A673 (cell line): ENCODE data around the gene SMC1A. TPM values are rescaled to one million over a fixed set of nuclear protein-coding genes. Genes with fewer than 3 reads are reported as not detected.

Source experiments
- BruUV-seq: library from RNA; stranded (reverse); fragments of 400-500 nt; replicated peaks from 2 replicates; lab custom pipeline; 2021; lab: Mats Ljungman, UMichigan
- CTCF ChIA-PET: fragments of 300-600 bp; sonication (Branson Sonifier 250); formaldehyde crosslinking; loops from one replicate; lab custom pipeline; 2022; ENCODE audit warnings: antibody characterized with exemption; lab: Charles Lee
- POLR2A ChIA-PET: fragments of 300-600 bp; sonication (Branson Sonifier 250); formaldehyde crosslinking; loops from one replicate; lab custom pipeline; 2022; ENCODE audit warnings: antibody characterized with exemption; ENCODE audit not compliant: low non-redundant PET; lab: Charles Lee
- DNase-seq: peaks from one replicate; pipeline ENCODE4 v3.0.0-alpha.2; 2015; ENCODE audit warnings: low spot score
- H3K27ac ChIP-seq: fragments of 200-600 bp; sonication (generic); 2 replicates; pipeline ENCODE4 v1.5.1; 2016; ENCODE audit warnings: mixed run types, low read depth, mild to moderate bottlenecking, mixed read lengths, antibody characterized with exemption, low read length; ENCODE audit not compliant: poor library complexity, severe bottlenecking
- H3K27me3 ChIP-seq: fragments of 200-600 bp; sonication (generic); replicated peaks from 2 replicates; pipeline ENCODE4 v1.6.1; 2017; ENCODE audit warnings: mixed run types, low read depth, mild to moderate bottlenecking, mixed read lengths, antibody characterized with exemption, low read length; ENCODE audit not compliant: insufficient read depth, poor library complexity
- H3K36me3 ChIP-seq: fragments of 200-600 bp; sonication (generic); 2 replicates; pipeline ENCODE4 v1.6.1; 2016; ENCODE audit warnings: mixed run types, mild to moderate bottlenecking, mixed read lengths, antibody characterized with exemption, low read length; ENCODE audit not compliant: insufficient read depth, poor library complexity, severe bottlenecking
- H3K4me1 ChIP-seq: fragments of 200-600 bp; sonication (generic); 2 replicates; pipeline ENCODE4 v1.6.1; 2017; ENCODE audit warnings: mixed run types, mild to moderate bottlenecking, mixed read lengths, antibody characterized with exemption, low read length; ENCODE audit not compliant: insufficient read depth, poor library complexity, severe bottlenecking
- H3K4me3 ChIP-seq: fragments of 200-600 bp; sonication (generic); 2 replicates; pipeline ENCODE4 v1.5.1; 2016; ENCODE audit warnings: low read depth, mixed run types, mild to moderate bottlenecking, mixed read lengths, low read length; ENCODE audit not compliant: poor library complexity, severe bottlenecking
- H3K9me3 ChIP-seq: fragments of 200-600 bp; sonication (generic); 2 replicates; pipeline ENCODE4 v1.6.1; 2016; ENCODE audit warnings: mixed run types, low read depth, mild to moderate bottlenecking, mixed read lengths, antibody characterized with exemption, low read length; ENCODE audit not compliant: poor library complexity, severe bottlenecking
- CTCF ChIP-seq: fragments of 300-800, 200-600 bp; sonication (generic); conservative IDR thresholded peaks from 2 replicates; pipeline ENCODE4 v1.5.1; 2017; ENCODE audit warnings: low read depth, mild to moderate bottlenecking, antibody characterized with exemption, low read length, moderate library complexity, mixed read lengths
- EZH2 ChIP-seq: fragments of 200-600 bp; sonication (generic); IDR thresholded peaks from 2 replicates; pipeline ENCODE4 v1.6.1; 2017; ENCODE audit warnings: borderline replicate concordance, low read depth, mild to moderate bottlenecking, mixed read lengths, antibody characterized with exemption, low read length; ENCODE audit not compliant: poor library complexity, severe bottlenecking
- intact Hi-C: fragments of 100-400 bp; cut with micrococcal nuclease; formaldehyde crosslinking; loops from one replicate; pipeline ENCODE4 v1.10.0; 2022; ENCODE audit not compliant: unreplicated experiment
- total RNA-seq: library from RNA; stranded (reverse); gene quantifications from 2 replicates; pipeline ENCODE4 v1.2.3, GENCODE V29; 2021

SMC1A gene
- total RNA-seq, 1 experiment from 2014 or later, result 230 TPM

- Histone ChIP-seq H3K27me3 (peaks cover 29% of the 10 kb centered on the region), H3K4me1 (peaks cover 5% of the 10 kb centered on the region), H3K9me3 (no peaks in the 10 kb centered on the region), H3K36me3 (no peaks in the 10 kb centered on the region), H3K27ac (no peak overlapping the region), H3K4me3 (no peak overlapping the region)
- POLR2A ChIA-PET, result no interaction called here
- BruUV-seq, result no TSS peak
- DNase-seq, result no peak
- CTCF ChIA-PET, result interaction anchor here (1.6 kb wide), 1 partner anchor 9 kb away, joined by 6 read pairs; no protein-coding TSS in a partner anchor
- intact Hi-C loops, result loop anchor here (2.0 kb wide), 1 partner anchor 120 kb away; no protein-coding TSS in a partner anchor
- TF ChIP-seq EZH2 (no peak), CTCF (no peak)
These were observed 14.8 kb upstream of the SMC1A start for GRCh38 chrX:53437206-53437605.

- Histone ChIP-seq H3K27ac (no peak overlapping the region), H3K9me3 (no peaks in the 10 kb centered on the region), H3K27me3 (peaks cover 21% of the 10 kb centered on the region), H3K4me1 (peaks cover 2% of the 10 kb centered on the region), H3K36me3 (no peaks in the 10 kb centered on the region), H3K4me3 (no peak overlapping the region)
- DNase-seq, result peak; percentile 83
- no TSS peak for BruUV-seq
- no peak for TF ChIP-seq EZH2
- peak; percentile 88 for TF ChIP-seq CTCF
- ChIA-PET POLR2A (interaction anchor here (0.6 to 0.7 kb wide), 2 partner anchors 16 to 21 kb away, joined by 4 to 6 read pairs; no protein-coding TSS in a partner anchor), CTCF (interaction anchor here (0.6 to 1.6 kb wide), 4 partner anchors 10 to 154 kb away, joined by 3 to 6 read pairs (median 4); no protein-coding TSS in a partner anchor)
- intact Hi-C loops, result loop anchor here (2.0 kb wide), 1 partner anchor 119 kb away; no protein-coding TSS in a partner anchor
These were observed 13.5 kb upstream of the SMC1A start for GRCh38 chrX:53435997-53436396.

GRCh38 chrX:53433651-53434639, 11.5 kb upstream of the SMC1A start, which contains the start of gene HSD17B10:
Gene HSD17B10 (minus strand): TSS chrX:53434370. CDS start chrX:53434345, 25 bp downstream.
- Histone ChIP-seq H3K4me3 (peak within 1 kb of the TSS; percentile 71), H3K27ac (peak within 1 kb of the TSS; percentile 54), H3K36me3 (no peaks in the 10 kb centered on the region), H3K9me3 (no peaks in the 10 kb centered on the region), H3K4me1 (no peaks in the 10 kb centered on the region), H3K27me3 (peaks cover 14% of the 10 kb centered on the region)
- CTCF ChIA-PET, result no interaction called here
- POLR2A ChIA-PET, result no interaction called here
- no TSS peak for BruUV-seq
- TF ChIP-seq EZH2 (no peak), CTCF (no peak)
- intact Hi-C loops, result no loop called here
- DNase-seq, result peak; percentile 92
